GM12864 (cell line): Measurements from ENCODE around the gene TRAK1.
"Not testable (repeated sequence)": the region's sequence is repeated elsewhere in the genome, so short reads cannot be mapped to it uniquely, and the experiment has no call there.

ENCODE experiments used
- DNase-seq: peaks from one replicate; pipeline ENCODE4 v3.0.0-alpha.2; 2011; ENCODE audit warnings: low read depth
- H3K4me3 ChIP-seq: 2 replicates; pipeline ENCODE4 v1.5.1; 2011; ENCODE audit warnings: mild to moderate bottlenecking, low read depth, low read length, control low read depth
- CTCF ChIP-seq: IDR thresholded peaks from 2 replicates; pipeline ENCODE4 v1.5.1; 2011; ENCODE audit warnings: low read depth, mild to moderate bottlenecking, moderate library complexity, low read length, control low read depth, inconsistent platforms; ENCODE audit errors: missing control alignments

Gene TRAK1

GRCh38 chr3:42097566-42097946 is 6.4 kb downstream of the TRAK1 start:
- H3K4me3 ChIP-seq = no peak overlapping the region
- TF ChIP-seq CTCF = no peak
- no peak for DNase-seq

GRCh38 chr3:42098171-42098570 is 7.0 kb downstream of the TRAK1 start:
- no peak overlapping the region for H3K4me3 ChIP-seq
- no peak for DNase-seq
- TF ChIP-seq CTCF = no peak

GRCh38 chr3:42099020-42099765 is 8.0 kb downstream of the TRAK1 start:
- no peak for TF ChIP-seq CTCF
- no peak overlapping the region for H3K4me3 ChIP-seq
- no peak for DNase-seq

GRCh38 chr3:42101048-42101447 is 9.9 kb downstream of the TRAK1 start:
- no peak overlapping the region for H3K4me3 ChIP-seq
- TF ChIP-seq CTCF = no peak
- DNase-seq = no peak

- TF ChIP-seq CTCF = no peak
- DNase-seq = no peak
- H3K4me3 ChIP-seq = no peak overlapping the region
These were observed 10.3 kb downstream of the TRAK1 start for GRCh38 chr3:42101481-42101880.

GRCh38 chr3:42102571-42102970 is 11.4 kb downstream of the TRAK1 start:
- no peak for TF ChIP-seq CTCF
- no peak overlapping the region for H3K4me3 ChIP-seq
- DNase-seq = no peak

GRCh38 chr3:42103921-42104665 is 12.9 kb downstream of the TRAK1 start:
- H3K4me3 ChIP-seq, DNase-seq: not testable (repeated sequence)

GRCh38 chr3:42105994-42106393 is 14.8 kb downstream of the TRAK1 start:
- DNase-seq, H3K4me3 ChIP-seq: not testable (repeated sequence)
